Subcutaneous abdominal adipose tissue (tissue), 5 donors: ENCODE measurements around the gene RNF212.

ENCODE experiments used
- H3K27ac ChIP-seq: one replicate; pipeline ENCODE4 v1.7.0; 2013; ENCODE audit warnings: low read depth, mild to moderate bottlenecking, inconsistent platforms, low read length, moderate library complexity
- H3K27me3 ChIP-seq, 5 donors: one replicate each; pipeline ENCODE4 v1.7.0; 2013; ENCODE audit warnings: low read length in 5 of 5, inconsistent platforms in 1 of 5; ENCODE audit not compliant: control insufficient read depth in 5 of 5, insufficient read depth in 4 of 5
- H3K36me3 ChIP-seq, 5 donors: one replicate each; pipeline ENCODE4 v1.7.0; 2013; ENCODE audit warnings: low read length in 5 of 5; ENCODE audit not compliant: control insufficient read depth in 5 of 5, insufficient read depth in 5 of 5
- H3K4me1 ChIP-seq, 5 donors: one replicate each; pipeline ENCODE4 v1.7.0; 2013; ENCODE audit warnings: low read length in 5 of 5, mild to moderate bottlenecking in 3 of 5, moderate library complexity in 1 of 5; ENCODE audit not compliant: control insufficient read depth in 5 of 5, insufficient read depth in 5 of 5
- H3K4me3 ChIP-seq, 5 donors: one replicate each; pipeline ENCODE4 v1.7.0; 2013; ENCODE audit warnings: low read length in 5 of 5, low read depth in 1 of 5
- H3K9ac ChIP-seq, 5 donors: one replicate each; pipeline ENCODE4 v1.7.0; 2013; ENCODE audit warnings: low read length in 5 of 5, mild to moderate bottlenecking in 4 of 5, moderate library complexity in 3 of 5
- H3K9me3 ChIP-seq, 5 donors: one replicate each; pipeline ENCODE4 v1.7.0; 2013; ENCODE audit warnings: low read length in 5 of 5; ENCODE audit not compliant: control insufficient read depth in 5 of 5
- donor health status: healthy.
- donor health status: healthy.
- donor health status: healthy.
- donor health status: healthy.
- donor health status: healthy.

RNF212 gene

DNA sequence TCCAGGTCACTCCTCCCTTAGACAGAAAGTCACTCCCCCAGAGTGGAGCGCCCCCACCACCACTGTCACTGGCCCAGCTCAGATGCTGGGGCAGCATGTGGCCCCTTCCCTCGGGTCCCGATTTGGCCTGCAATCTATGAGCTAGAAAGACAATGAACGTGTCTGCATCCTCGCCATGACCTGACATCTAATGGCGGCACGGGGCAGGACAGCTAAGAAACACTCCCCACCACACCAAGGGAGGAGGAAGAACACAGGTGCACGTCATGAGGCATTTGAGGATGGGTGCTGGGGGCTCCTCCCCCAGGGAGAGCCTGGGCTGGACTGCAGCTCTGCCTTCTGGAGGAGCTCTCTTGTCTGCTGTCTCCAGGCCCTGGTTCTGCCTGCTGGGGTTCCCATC, 8.7 kb downstream of the RNF212 start:
- no peaks in the 10 kb centered on the region for H3K9me3 ChIP-seq
- no peak overlapping the region for H3K4me3 ChIP-seq
- H3K4me1 ChIP-seq: no peaks in the 10 kb centered on the region
- H3K27me3 ChIP-seq: peaks cover 0 to 2% (median 0%) of the 10 kb centered on the region in 5 donors
- H3K36me3 ChIP-seq: no peaks in the 10 kb centered on the region
- no peak overlapping the region for H3K9ac ChIP-seq
- no peak overlapping the region for H3K27ac ChIP-seq

DNA sequence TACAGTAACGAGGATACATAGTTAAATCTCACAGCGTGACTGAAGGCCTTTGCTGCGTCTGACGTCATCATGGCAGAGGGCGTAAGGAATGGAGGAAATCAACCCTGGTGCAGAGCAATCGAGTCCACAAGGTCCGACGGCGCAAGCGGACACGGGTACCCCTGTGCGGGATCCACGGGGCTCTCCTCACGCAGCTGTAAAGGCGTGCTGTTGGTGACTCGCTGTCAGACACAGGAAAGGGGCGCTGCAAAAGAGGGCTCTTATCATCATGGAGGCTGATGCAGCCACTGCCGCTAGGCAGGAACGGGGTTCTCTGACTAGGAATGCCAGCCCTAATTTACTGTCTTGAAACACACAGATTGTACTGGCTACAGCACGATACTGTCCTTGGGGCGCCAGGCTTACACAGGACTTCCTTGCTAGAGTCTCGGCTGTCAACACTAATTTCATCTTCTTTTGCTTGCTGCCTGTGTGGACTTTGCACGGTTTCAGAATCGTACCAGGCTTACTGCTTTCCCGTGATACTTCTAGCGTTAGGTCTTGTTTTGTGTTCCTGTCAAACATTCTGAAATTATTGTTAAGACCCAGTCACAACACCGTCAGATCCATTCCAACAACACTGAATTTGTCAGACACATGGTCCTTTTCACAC, 13.6 kb downstream of the RNF212 start:
- H3K4me3 ChIP-seq: no peak overlapping the region
- H3K27ac ChIP-seq: no peak overlapping the region
- no peak overlapping the region for H3K9ac ChIP-seq
- H3K36me3 ChIP-seq: peaks cover 0 to 2% (median 0%) of the 10 kb centered on the region in 5 donors
- H3K9me3 ChIP-seq: no peaks in the 10 kb centered on the region
- no peaks in the 10 kb centered on the region for H3K4me1 ChIP-seq
- peaks cover 0 to 2% (median 0%) of the 10 kb centered on the region in 5 donors for H3K27me3 ChIP-seq

GRCh38 chr4:1099270-1099669, 14.1 kb downstream of the RNF212 start:
- Histone ChIP-seq H3K9ac (no peak overlapping the region), H3K27me3 (peaks cover 0 to 2% (median 0%) of the 10 kb centered on the region in 5 donors), H3K4me3 (no peak overlapping the region), H3K4me1 (no peaks in the 10 kb centered on the region), H3K27ac (no peak overlapping the region), H3K36me3 (peaks cover 0 to 2% (median 0%) of the 10 kb centered on the region in 5 donors), H3K9me3 (no peaks in the 10 kb centered on the region)

GRCh38 chr4:1098311-1098925, 14.9 kb downstream of the RNF212 start:
- no peak overlapping the region for H3K27ac ChIP-seq
- H3K4me1 ChIP-seq: no peaks in the 10 kb centered on the region
- peaks cover 0 to 2% (median 0%) of the 10 kb centered on the region in 5 donors for H3K36me3 ChIP-seq
- H3K4me3 ChIP-seq: no peak overlapping the region
- H3K27me3 ChIP-seq: peaks cover 0 to 2% (median 0%) of the 10 kb centered on the region in 5 donors
- H3K9ac ChIP-seq: no peak overlapping the region
- H3K9me3 ChIP-seq: no peaks in the 10 kb centered on the region

- no peaks in the 10 kb centered on the region for H3K9me3 ChIP-seq
- peaks cover 0 to 2% (median 0%) of the 10 kb centered on the region in 5 donors for H3K36me3 ChIP-seq
- peaks cover 0 to 2% (median 0%) of the 10 kb centered on the region in 5 donors for H3K27me3 ChIP-seq
- no peak overlapping the region for H3K9ac ChIP-seq
- H3K4me1 ChIP-seq: no peaks in the 10 kb centered on the region
- no peak overlapping the region for H3K4me3 ChIP-seq
- H3K27ac ChIP-seq: no peak overlapping the region
Observed at GRCh38 chr4:1097553-1097952, 15.8 kb downstream of the RNF212 start.

GRCh38 chr4:1096841-1097240, 16.5 kb downstream of the RNF212 start:
- Histone ChIP-seq H3K27ac (no peak overlapping the region), H3K9ac (no peak overlapping the region), H3K36me3 (peaks cover 0 to 2% (median 0%) of the 10 kb centered on the region in 5 donors), H3K4me1 (no peaks in the 10 kb centered on the region), H3K9me3 (no peaks in the 10 kb centered on the region), H3K27me3 (peaks cover 0 to 2% (median 0%) of the 10 kb centered on the region in 5 donors), H3K4me3 (no peak overlapping the region)

GRCh38 chr4:1094336-1094690, 19.1 kb downstream of the RNF212 start:
- no peak overlapping the region for H3K4me3 ChIP-seq
- peaks cover 0 to 2% (median 0%) of the 10 kb centered on the region in 5 donors for H3K27me3 ChIP-seq
- no peaks in the 10 kb centered on the region for H3K9me3 ChIP-seq
- no peak overlapping the region for H3K9ac ChIP-seq
- H3K4me1 ChIP-seq: no peaks in the 10 kb centered on the region
- no peak overlapping the region for H3K27ac ChIP-seq
- H3K36me3 ChIP-seq: peaks cover 0 to 2% (median 0%) of the 10 kb centered on the region in 5 donors

GRCh38 chr4:1093391-1094335, 19.7 kb downstream of the RNF212 start:
- Histone ChIP-seq H3K4me3 (no peak overlapping the region), H3K27ac (no peak overlapping the region), H3K4me1 (no peaks in the 10 kb centered on the region), H3K27me3 (peaks cover 0 to 2% (median 0%) of the 10 kb centered on the region in 5 donors), H3K9ac (no peak overlapping the region), H3K9me3 (peaks cover 0 to 2% (median 0%) of the 10 kb centered on the region in 5 donors), H3K36me3 (peaks cover 0 to 2% (median 0%) of the 10 kb centered on the region in 5 donors)

DNA sequence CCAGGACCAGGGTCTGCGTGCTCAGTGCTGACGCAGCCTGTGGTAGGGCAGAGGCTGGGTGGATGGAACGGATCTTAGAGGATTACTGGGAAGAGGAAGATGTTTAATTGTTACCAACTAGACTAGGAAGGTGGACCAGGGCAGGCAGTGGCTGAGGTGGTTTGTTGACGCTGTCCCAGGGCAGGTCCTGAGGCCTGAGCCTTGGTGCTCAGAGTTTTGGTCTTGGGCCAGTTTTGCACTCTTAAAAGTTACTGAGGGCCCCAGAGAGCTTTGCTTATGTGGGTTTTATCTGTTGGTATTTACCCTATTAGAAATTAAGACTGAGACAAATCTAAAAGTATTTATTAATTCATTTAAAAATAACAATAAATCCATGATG, 20.4 kb downstream of the RNF212 start:
- no peaks in the 10 kb centered on the region for H3K4me1 ChIP-seq
- peaks cover 0 to 4% (median 0%) of the 10 kb centered on the region in 5 donors for H3K9me3 ChIP-seq
- H3K27me3 ChIP-seq: peaks cover 0 to 2% (median 0%) of the 10 kb centered on the region in 5 donors
- H3K9ac ChIP-seq: no peak overlapping the region
- no peak overlapping the region for H3K27ac ChIP-seq
- no peak overlapping the region for H3K4me3 ChIP-seq
- peaks cover 0 to 2% (median 0%) of the 10 kb centered on the region in 5 donors for H3K36me3 ChIP-seq
